ENCODE data around the gene LRP1B. TPM values are rescaled to one million over a fixed set of nuclear protein-coding genes. Genes with fewer than 3 reads are reported as not detected.
A peak's percentile ranks its signal among the peaks of the same experiment; 100 is the strongest.

LRP1B gene
- total RNA-seq, 1 donor from 2014 or later = 0.12 TPM

DNA sequence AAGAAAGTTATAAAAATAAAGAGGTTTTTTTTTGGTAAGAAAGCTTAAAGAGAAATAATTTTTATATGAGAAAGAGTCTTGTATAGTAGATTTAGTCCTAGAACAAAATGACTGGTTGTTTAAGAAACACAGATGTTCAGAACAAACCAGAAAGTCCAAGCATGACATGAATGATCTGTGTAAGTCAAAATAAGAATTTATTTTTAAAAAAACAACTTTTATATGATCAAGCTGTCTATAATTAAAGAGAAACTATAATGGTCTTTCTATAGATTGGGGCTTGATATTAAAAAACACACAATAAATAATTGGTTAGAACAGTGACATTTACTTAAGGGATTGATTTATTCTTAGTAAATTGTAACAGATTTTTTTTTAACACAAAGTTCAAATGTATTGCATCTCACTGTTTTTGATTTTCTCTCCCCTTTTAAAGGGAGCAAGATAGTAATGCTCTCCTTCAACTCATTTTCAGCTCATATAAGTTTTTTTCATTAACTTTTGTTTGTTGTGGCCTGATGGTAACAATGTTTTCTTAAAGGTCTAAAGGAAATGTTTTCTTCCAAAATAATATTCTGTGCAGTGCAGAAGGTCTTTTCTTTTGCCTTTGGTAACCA lies 1256.8 kb downstream of the LRP1B start:
- TF ChIP-seq, protein P1, sequence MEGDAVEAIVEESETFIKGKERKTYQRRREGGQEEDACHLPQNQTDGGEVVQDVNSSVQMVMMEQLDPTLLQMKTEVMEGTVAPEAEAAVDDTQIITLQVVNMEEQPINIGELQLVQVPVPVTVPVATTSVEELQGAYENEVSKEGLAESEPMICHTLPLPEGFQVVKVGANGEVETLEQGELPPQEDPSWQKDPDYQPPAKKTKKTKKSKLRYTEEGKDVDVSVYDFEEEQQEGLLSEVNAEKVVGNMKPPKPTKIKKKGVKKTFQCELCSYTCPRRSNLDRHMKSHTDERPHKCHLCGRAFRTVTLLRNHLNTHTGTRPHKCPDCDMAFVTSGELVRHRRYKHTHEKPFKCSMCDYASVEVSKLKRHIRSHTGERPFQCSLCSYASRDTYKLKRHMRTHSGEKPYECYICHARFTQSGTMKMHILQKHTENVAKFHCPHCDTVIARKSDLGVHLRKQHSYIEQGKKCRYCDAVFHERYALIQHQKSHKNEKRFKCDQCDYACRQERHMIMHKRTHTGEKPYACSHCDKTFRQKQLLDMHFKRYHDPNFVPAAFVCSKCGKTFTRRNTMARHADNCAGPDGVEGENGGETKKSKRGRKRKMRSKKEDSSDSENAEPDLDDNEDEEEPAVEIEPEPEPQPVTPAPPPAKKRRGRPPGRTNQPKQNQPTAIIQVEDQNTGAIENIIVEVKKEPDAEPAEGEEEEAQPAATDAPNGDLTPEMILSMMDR (conservative IDR thresholded peaks at IDR 0.05; ENCODE audit: low read depth, low read length) = no peak
- no peak for DNase-seq (ENCODE audit: low read depth)
- no peak overlapping the region for H3K4me3 ChIP-seq (ENCODE audit: low read depth, low read length)

DNA sequence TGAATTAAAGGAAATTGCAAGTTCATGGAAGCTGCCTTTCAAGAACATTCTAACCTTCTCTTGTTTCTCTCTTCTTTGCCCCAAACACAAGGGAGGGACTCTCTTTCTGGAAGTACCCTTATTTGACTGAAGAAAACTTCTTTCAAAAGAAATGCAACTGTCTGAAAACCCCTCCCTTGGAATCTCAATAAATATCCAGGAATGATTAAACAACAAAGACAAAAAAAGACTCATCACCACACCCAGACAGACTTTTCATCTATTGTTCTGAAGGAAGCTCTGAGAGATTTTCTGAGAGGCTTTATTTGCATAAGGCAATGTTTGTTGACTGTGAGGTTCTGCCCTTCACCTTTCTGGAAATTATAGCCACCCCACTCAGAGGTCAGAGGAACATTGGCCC lies 1260.9 kb downstream of the LRP1B start:
- TF ChIP-seq, protein P1 (conservative IDR thresholded peaks at IDR 0.05; ENCODE audit: low read depth, low read length) = no peak
- no peak for DNase-seq (ENCODE audit: low read depth)
- no peak overlapping the region for H3K4me3 ChIP-seq (ENCODE audit: low read depth, low read length)

DNA sequence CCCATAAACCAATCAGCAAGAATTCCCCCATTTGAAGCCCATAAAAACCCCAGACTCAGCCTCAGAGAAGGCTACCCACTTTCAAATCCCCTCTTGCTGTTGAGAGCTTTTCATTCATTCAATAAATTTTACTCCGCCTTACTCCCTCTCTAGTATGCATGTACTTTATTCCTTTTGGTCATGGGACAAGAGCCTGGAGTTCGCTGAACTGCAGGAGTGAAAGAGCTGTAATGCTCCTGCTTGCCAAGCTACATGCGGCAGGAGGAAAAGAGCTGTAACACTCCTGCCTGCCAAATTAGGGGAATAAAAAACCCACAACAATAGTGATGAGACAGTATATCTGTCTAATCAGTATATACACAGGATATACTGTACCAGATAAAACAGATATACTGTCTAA lies 1261.7 kb downstream of the LRP1B start:
- DNase-seq (ENCODE audit: low read depth) = no peak
- TF ChIP-seq, protein P1 (conservative IDR thresholded peaks at IDR 0.05; ENCODE audit: low read depth, low read length) = no peak
- H3K4me3 ChIP-seq (ENCODE audit: low read depth, low read length) = no peak overlapping the region

DNA sequence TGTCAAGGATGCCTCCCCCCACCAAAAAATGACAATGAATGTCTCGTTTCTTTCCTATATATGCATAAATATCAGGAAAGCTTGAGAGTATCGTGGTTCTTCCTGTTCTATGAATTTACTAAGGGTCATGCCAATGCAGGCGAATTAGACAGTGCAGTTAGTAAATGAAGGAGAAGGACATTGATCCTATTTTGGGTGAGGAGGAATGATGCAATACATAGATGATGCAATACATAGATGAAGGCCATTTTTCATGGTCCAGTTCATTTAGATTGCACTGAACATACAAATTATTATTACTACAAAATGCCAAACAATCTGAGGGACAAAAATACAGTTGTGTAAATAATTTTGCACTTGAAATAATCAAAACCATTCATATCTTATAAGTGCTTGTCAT lies 1265.0 kb downstream of the LRP1B start:
- DNase-seq (ENCODE audit: low read depth) = no peak
- H3K4me3 ChIP-seq (ENCODE audit: low read depth, low read length) = no peak overlapping the region
- TF ChIP-seq, protein P1 (conservative IDR thresholded peaks at IDR 0.05; ENCODE audit: low read depth, low read length) = no peak

DNA sequence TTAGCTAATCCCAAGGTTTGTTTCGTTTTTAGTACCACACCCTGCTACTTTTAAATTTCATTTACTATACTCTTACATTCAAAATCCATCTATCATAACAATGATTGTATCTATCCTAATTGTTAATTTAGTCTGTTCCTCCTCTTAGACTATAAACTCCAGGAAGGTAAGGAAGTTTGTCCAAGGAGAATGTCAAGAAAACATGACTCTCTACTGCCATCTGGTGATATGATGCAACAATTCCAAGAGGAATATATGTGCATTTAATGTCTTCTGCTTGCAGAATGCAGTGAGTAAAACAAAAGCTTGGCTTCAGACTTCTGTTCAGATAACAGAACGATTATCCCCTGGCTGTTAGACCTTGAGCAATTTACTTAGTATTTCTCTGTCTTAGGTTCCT lies 1267.1 kb downstream of the LRP1B start:
- DNase-seq (ENCODE audit: low read depth) = peak; percentile 35
- TF ChIP-seq, protein P1 (conservative IDR thresholded peaks at IDR 0.05; ENCODE audit: low read depth, low read length) = peak; percentile 59
- no peak overlapping the region for H3K4me3 ChIP-seq (ENCODE audit: low read depth, low read length)

DNA sequence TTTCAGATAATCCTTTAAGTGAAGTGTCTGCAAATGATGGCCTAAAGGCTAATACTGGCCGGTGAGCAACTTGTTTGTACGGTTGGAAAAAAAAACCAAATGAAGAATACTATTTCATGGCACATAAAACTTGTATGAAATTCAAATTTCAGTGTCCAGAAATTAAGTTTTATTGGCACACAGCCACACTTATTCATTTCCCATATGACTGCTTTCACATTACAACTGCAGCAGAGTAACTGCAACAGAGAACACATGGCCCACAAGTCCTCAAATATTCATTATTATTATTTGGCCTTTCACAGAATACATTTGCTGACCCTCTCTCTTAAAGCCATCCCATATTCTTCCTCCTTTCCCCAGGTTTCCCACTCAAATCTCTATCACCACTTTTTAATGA lies 1268.6 kb downstream of the LRP1B start:
- TF ChIP-seq, protein P1 (conservative IDR thresholded peaks at IDR 0.05; ENCODE audit: low read depth, low read length) = no peak
- DNase-seq (ENCODE audit: low read depth) = no peak
- no peak overlapping the region for H3K4me3 ChIP-seq (ENCODE audit: low read depth, low read length)

DNA sequence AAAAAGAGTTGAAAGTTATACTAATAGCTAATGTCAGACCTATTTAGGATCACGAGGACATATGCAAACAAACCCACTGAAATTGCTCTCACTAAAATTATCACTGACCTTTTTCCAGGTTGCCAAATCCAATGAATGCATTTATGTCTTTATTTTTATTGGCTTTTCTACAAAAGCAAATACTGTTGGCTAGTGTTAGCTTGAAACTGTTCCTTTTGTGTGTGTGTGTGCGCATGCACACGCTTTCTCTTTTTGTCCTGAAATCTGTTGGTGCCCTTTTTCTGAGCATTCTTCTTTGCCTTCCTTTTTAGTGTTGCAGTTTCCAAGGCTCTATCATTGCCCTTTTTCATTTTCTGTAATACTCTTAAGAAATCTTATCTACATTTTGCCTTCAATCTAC lies 1269.2 kb downstream of the LRP1B start:
- H3K4me3 ChIP-seq (ENCODE audit: low read depth, low read length) = no peak overlapping the region
- TF ChIP-seq, protein P1 (conservative IDR thresholded peaks at IDR 0.05; ENCODE audit: low read depth, low read length) = no peak

More for the DNA sequence above, 1269.2 kb downstream of the LRP1B start:
- no peak for DNase-seq (ENCODE audit: low read depth)

Data from epithelial cell of proximal tubule (primary cell).